NCI-H2107 treated with DMSO at 0.1 percent for 48 hours (cell line): Measurements from ENCODE around the gene TNN.

ENCODE experiments used
- DNase-seq: peaks from one replicate; lab custom pipeline; 2025; ENCODE audit not compliant: unreplicated experiment; lab: John Stamatoyannopoulos, UW

The TNN gene

DNA sequence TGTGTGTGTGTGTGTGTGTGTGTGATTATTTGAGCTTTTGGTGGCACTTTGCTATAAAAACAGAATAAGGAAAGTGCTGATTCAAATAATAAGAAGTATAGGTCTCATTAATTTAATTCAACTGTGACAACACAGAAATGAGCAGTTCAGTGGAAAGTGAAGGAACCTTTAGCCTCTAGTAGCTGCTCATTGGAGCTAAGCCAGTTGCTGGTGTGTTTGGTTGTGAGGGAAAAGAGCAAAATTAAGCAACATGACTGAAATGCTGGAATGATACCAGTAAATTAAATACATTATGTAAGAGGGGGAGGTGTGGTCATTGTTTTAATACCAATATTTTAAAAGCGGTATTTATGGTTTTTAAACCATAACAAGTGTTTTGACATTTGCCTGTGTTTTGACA is 69.7 kb downstream of the TNN start:
- no peak for DNase-seq

DNA sequence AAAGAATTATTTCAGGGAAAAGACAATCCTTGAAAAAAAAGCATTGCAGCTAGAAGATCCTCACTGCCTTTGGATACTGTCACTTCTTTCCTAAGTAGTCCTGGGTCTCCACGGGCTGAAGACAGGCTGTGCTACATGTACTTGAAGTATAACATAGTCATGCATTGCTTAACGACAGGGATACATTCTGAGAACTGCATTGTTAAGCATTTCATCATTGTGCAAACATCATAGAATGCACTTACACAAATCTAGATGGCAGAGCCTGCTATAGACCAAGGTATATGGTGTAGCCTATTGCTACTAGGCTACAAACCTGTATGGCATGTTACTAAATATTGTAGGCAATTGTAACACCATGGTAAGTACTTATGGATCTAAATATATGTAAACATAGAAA is 70.9 kb downstream of the TNN start:
- no peak for DNase-seq

DNA sequence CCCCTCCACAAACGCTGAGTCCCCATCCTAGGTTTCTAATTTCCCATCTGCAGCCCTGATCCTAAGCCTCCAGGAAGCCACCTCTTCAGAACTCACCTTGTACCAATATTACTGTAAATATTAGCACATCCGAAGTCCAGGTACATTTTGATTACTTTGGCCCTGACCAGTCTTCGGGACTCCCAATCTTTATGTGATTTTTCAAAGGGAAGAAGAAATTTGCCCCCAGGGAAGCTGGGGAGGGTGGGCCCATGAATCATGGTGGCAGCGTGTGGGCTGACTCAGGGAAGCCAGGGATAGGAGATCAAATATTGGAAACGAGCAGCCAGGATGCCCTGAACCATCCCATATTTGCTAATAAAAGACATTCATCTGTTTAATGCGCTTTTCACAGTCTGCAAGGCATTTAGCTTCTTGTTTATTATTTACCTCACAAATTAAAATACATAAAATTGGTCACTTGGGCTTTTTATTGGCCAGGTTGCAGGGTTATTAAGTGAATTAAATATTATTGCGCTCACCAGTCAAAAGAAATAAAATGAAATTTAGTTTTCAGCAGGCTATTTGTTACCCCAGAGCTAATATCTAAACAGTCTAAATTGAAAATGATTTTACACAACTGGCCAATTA is 78.4 kb downstream of the TNN start:
- DNase-seq, result no peak

DNA sequence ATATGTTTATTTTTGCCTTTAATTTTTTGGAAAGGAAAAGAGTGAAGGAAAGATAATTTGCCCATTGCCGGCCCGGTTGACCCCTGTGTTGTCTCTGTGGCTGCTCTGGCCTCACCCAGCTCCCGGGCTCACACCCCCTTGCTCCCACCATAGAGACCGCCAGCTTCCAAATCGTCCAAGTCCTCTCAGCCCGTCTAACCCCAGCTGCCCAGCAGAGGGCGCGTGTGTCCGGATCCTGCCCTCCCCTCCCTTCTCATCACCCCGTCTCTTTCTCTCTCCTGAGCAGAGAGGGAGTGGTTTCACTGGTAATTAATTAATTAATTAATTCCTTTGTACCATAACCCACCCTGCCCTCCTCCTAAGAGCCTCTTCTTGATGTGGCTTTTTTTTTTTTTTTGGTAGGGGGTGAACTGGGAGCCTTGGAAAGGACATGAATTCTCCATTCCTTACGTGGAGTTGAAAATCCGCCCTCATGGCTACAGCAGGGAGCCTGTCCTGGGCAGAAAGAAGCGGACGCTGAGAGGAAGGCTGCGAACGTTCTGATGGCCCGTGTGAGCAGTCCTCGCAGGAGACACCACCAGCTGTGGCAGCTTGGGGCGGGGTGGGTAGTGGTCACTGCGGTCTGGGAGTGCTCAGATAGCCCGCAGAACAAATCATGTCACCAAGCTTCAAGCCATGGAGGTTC is 79.0 kb downstream of the TNN start:
- DNase-seq, result peak; percentile 40

DNA sequence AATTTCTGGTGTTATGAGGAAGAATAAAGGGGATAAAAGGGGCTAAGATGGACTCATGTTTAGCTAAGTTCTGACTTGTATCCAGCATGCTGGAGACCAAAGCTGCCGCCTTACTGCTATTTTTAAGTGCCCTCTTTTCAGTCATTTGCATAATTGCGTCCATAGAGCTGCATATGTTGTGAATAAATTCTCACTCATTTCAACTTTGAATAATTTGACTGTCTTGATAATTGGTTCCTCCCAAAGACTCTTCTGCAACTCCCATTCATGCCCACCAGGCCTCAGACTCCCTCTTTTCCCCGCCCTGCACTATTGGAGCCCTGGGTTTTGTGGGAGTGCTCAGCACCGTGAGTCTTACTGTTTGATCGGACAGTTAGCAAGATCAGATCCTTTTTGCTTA is 79.9 kb downstream of the TNN start:
- no peak for DNase-seq

DNA sequence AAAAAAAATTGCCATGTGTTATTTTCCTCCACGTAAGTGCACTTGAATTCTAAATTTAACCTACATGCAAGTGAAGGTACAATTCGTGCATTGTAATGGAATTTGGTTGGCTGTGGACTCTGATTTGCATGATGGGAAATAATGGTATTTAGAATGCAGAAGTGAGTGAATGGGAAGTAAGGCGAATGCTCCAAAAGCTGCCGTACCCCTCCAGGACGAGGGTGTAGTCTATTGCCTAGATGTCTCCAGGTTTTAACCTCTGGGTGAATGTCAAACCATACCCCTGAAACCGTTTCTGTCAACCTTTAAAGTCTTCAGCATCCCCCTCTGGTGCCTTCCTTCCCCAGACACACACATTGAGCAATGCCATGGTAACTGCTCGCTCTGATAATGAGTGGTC is 80.4 kb downstream of the TNN start:
- no peak for DNase-seq

DNA sequence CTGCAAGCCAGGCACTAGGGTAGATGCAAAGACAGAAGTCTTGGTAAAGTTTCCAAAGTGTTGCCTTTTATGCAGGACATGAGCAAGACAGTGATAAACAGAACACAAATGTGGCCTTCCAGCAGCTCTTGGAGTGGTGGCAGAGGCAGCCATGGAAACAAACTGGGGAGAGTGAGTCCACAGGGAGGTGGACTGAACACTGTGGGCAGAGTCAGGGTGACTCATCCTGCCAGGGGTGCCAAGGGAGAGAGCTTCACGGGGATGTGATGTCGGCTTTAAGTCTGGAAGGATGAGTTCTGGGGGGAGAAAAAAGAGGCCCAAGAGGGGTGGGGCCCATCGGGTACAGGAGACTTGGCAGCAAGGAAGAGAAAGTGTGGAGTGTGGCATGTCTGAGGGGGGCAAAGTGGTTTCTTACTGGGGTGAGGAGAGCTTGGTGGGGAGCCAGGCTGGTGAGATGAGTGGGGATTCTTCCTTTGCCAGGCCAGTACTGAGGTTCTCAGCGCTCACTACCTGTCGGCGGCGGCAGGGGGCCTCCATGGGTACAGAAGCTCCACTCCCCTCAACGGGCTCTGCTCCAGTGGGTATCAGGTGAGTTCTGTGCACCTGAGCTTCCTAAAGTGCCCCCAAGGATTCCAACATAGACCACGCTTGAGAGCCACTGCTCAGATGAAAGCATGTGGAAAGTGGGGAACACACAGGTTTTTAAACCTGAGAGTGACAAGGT is 83.1 kb downstream of the TNN start:
- DNase-seq, result no peak

DNA sequence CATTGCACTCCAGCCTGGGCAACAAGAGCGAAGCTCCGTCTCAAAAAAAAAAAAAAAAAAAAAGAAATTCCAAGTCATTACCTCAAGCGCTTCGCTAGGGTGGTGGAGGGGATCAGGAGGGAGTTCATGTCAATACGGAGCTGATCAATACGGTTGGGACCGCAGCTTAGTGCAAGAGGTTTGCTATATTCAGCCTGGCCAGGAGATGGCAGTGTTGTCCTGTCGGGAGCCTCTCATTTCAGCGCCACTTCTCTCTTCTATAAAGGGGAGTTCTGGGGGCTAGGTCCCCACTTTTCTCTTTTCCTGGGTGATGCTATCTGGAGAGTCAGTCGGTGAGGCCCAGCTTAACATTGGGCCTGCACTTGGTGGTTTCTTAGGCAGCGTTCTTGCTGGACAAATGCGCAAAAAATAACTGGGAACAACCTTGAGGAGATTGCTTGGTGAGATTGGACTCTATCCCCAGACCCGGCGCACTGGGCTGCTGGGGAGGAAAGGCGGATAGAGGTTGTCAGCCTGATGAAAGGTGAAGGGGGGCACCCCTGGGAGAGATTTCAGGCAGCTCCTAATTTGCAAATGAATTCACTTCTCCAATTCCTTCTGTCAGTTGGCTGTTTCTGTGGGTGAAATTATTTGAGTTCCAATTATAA is 84.5 kb downstream of the TNN start:
- peak; percentile 34 for DNase-seq

DNA sequence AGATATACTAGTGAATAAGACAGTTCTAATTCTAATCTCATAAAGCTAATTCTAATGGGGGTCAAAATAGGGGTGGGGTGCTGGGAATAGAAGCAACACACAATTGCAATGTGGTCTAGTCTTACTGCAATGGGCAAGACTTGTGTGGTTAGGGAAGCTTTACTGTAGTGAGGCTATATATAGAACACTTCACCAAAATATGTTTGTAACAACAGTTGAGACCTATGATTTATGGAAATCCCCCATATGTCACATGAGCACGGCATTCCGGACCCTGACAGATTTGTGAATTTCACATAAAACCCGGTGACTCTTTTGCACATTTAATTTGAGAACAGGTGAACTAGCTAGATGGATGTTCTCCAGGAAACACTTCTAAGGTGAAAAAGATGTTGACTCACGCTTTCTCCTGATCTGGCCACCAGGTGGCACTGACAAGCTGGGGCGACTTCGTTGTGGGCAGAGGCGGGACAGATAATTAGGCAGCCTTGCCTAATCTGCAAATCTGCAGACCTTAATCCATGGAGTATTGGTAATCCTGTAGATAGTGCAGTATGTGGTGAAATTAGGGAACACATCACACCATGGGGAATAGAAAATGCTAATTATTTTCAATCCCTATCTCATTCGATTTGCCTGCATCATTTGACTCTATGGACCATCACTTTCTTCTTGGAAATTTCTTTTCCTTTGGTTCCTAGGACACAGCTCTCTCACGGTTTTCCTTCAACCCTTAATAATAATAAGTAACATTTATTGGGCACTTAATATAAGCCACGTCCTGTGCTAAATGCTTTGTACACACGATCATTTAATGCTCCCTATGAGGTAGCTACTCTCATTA is 87.2 kb downstream of the TNN start:
- DNase-seq, result peak; percentile 41

DNA sequence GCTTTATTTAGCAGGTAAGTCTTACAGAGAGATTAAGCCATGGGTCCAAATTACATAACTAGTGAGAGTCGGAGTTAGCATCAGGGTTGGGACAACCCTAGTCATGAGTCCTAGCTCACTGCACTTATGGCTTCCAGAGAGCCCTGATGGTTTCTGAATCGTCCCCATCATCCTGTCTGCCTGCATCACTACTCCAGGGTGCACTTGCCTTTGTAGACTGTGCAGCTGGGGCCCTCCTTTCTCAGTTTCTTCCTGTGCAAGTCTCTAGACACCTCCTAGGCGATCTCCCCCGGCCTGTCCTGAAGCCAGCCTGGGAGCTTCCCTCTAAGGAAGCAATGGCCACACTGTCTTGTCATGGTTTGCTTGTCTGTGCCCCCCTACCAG is 87.8 kb downstream of the TNN start:
- no peak for DNase-seq

DNA sequence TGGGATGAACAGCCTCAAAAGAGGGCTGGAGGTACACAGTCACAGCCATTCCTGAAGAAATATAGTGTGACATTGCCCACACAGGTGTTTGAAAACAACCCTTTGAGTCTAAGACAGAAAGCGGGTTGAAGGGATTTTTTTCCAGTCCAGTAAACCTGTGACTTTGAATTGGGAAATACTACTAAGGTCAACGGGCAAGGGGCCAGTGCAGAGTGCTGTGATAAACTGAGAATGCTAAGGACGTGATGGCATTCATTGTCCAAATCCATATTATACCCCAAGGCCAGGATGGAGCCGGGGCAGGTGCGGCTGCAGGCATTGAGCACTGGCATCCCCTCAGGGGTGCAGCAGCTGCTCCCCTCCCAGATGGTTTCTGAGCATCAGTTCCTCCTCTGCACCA is 88.3 kb downstream of the TNN start:
- no peak for DNase-seq

DNA sequence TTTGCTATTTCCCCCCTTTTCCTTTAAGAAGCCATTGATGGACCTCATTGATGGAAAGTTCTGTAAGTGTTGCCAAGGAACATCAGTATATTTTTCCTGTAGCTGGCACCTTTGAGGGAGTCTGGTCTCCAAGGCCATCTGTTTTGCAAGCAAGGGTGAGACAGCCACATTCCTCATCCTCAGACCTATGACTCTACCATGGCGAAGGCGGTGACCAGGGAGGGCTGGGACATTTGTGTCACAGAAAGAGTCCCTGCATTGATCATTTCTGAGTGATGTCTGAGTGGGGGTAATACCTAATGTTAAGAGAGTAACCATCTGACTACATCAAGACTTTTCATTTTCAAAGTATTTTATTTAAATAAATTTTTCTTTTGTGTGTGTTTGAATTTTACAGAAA is 89.6 kb downstream of the TNN start:
- DNase-seq, result no peak

DNA sequence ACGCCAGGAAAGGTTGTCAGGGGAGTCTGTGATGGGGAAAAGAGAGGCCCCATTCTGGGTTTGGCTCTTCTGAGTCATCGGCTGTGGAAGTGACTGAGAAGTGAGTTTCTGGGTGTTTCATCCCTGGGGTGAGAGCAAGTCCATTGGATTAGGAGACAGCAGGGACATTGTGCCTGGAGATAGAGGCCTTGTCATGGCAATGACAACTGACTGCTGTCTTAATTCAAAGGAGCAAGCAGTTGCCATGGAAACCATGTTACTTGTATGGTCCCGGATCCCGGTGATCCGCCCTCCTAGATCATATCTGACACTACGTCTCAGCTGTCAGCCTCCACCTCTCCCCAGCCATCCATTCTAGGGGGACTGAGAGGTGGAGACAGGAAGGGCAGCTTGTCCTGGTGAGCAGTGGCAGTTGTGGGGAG is 90.5 kb downstream of the TNN start:
- DNase-seq, result no peak

DNA sequence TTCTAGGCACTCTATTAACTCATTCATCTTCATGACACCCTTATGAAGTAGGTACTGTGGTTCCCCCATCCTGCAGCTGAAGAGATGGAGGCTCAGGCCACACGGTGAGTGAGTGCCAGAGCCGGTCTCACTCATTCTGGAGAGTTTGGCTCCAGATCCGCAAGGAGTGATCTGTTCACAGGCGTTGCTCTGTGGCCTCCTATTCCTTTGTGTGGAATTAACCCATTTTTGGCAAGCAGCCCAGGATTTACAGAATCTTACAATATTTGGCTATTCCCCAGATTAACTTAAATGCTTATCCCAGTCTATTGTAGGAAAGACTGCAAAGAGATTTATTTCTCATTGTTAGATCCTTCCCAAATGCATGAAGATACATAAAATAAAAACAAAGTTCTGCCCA is 95.3 kb downstream of the TNN start:
- DNase-seq, result no peak

DNA sequence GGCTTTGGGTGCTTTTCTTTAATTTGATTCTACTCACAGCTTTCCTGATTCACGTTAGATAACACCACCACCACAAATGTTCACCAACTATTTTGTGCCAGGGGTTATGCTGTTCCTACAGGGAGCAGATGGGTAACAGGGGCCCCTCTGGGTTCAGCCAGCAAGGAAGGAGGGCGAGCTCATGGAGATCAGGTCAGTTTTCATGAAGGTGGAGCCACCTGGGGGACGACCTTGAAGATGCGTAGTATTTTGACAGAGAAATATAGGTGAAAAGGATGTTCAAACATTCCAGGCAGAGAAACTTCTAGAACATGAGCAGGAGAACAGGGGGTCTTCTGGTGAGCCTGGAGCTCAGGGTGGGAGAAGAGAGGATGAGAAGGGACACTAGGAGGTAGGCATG is 96.1 kb downstream of the TNN start:
- DNase-seq, result no peak

DNA sequence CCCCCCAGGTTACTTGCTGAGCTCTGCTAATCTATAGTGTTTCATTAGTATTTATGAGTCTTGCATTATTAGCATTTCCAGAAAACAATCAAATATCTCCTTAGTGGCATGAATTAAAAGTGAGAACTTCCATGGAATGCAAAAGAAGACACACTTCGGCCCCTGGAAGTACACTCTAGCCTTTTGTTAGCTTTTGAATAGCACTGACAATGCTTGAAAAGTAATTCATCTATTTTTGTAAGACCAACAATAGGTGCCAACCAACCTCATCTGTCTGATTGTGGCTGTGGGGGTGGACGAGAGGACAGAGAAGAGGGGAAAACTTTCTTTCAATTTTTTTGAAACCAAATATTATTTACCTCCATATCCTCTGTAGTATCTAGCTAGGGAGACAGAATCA is 97.1 kb downstream of the TNN start:
- no peak for DNase-seq

DNA sequence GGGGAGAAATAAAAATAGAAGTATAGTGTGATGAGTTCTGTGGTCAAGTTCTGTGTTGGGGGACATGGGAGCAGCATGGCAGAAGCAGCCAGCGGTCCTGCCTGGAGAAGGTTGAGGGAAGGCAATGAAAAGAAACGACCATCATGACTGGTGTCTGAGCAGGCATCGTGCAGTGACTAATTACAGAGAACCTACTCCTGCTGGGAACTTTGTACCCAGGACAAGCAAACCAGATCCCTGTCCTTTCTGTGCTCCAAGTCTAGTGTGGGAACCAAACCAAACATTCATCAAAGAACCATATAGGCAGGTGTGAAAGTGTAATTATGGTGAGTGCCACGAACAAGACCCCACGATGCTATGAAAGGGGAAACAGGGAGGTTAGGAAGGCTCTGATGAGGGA is 99.1 kb downstream of the TNN start:
- DNase-seq, result no peak

DNA sequence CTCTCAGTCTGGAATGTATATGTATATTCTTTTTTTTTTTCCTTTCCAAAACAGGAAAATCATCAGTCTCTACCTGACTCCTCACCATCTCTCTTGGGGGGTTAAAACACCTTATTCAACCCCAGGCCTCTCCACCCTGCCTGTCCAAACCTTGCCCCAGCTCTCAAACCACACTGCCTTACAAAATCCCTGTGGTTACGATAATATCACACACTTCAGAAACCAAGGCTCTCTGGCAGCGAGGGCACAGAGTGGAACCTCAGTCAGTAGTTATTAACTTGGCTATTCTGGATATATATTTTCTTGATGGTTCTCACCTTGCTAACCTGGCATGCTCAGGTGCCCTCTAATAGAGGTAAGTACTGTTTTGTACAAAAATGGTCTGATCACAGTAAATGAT is 100.2 kb downstream of the TNN start:
- peak; percentile 59 for DNase-seq

DNA sequence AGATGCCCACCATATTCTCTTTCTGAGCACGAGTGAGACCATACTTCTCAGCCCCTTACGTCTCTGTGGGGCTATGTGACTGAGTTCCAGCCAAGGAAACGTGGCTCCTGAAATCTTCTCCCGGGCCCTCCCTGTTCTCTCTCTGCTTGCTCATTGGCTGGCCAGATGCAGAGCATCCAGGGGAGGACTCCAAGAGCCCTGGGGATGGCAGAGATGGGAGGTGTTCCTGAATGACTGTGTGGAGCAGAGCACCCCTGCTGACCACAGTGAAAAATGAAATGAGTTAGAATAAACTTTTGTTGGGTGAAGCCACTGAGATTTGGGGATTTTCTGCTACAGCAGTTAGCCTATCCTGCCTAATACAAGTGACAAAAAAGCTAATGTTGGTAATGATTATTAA is 101.1 kb downstream of the TNN start:
- no peak for DNase-seq

DNA sequence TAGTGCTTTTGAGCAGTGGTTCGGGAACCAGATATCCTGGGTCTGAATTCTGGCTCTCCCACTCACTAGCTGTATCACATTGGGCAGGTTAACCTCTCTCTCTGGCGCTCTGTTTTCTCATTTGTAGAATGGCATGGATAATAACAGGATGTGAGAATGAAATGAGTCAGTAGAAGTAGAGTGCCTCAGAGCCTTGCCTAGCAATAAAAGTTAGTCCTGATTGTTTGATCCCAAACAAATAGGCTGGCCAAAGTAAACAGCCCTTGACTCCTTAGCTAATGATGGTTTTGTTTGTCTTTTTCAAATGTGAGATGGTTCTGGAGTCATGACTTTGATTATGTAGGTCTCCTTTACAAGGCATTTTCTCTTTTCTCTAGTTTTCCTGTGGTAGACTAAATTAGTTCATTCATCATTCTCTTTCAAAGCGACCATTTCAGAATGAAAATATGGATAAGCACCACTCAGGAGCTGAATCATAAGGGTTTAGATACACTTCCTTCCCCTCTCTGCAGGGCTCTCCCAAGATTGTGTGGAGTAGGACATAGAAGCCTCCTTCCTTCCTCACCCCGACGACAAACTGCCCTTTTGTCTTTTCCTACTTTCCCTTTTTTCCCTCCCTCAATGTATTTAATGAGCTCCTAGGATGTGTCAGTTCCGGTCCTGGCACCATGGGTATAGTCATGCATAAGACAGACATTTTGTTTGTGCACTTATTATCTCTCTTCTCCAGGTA is 101.8 kb downstream of the TNN start:
- no peak for DNase-seq
